Fibroblast of the aortic adventitia (primary cell): ENCODE results near the gene MAST2. TPM values are rescaled to one million over a fixed set of nuclear protein-coding genes. Genes with fewer than 3 reads are reported as not detected.
"Not testable (repeated sequence)": the region's sequence is repeated elsewhere in the genome, so short reads cannot be mapped to it uniquely, and the experiment has no call there.

Experiments used
- DNase-seq: peaks from one replicate; pipeline ENCODE4 v3.0.0-alpha.2; 2010; ENCODE audit warnings: low read depth
- H3K4me3 ChIP-seq: 2 replicates; pipeline ENCODE4 v1.5.1; 2011; ENCODE audit warnings: low read depth, mild to moderate bottlenecking, control low read depth, low read length, moderate library complexity
- CTCF ChIP-seq: IDR thresholded peaks from 2 replicates; pipeline ENCODE4 v1.5.1; 2011; ENCODE audit warnings: mild to moderate bottlenecking, low read length, control low read depth, inconsistent platforms; ENCODE audit not compliant: insufficient read depth
- total RNA-seq: library from RNA; depleted of rRNA; stranded (reverse); fragments of >200 nt; gene quantifications from 2 replicates; pipeline ENCODE4 v1.2.3, GENCODE V29; 2012; ENCODE audit warnings: low replicate concordance

MAST2 gene
- total RNA-seq, 1 donor: 28.3 TPM

GRCh38 chr1:45827256-45827655 lies 23.8 kb downstream of the MAST2 start:
- no peak for DNase-seq
- no peak for TF ChIP-seq CTCF
- no peak overlapping the region for H3K4me3 ChIP-seq

- DNase-seq: no peak
- no peak for TF ChIP-seq CTCF
- no peak overlapping the region for H3K4me3 ChIP-seq
These were observed 25.4 kb downstream of the MAST2 start for GRCh38 chr1:45828841-45829240.

GRCh38 chr1:45833361-45833760 lies 29.9 kb downstream of the MAST2 start:
- DNase-seq: no peak
- no peak for TF ChIP-seq CTCF
- no peak overlapping the region for H3K4me3 ChIP-seq

- no peak for DNase-seq
- no peak for TF ChIP-seq CTCF
- no peak overlapping the region for H3K4me3 ChIP-seq
These were observed 31.3 kb downstream of the MAST2 start for GRCh38 chr1:45834689-45835088.

GRCh38 chr1:45836451-45836850 lies 33.0 kb downstream of the MAST2 start:
- no peak for TF ChIP-seq CTCF
- H3K4me3 ChIP-seq: no peak overlapping the region
- DNase-seq: no peak

- not testable (repeated sequence) for H3K4me3 ChIP-seq, DNase-seq
These were observed 33.4 kb downstream of the MAST2 start for GRCh38 chr1:45836861-45837260.

- H3K4me3 ChIP-seq, DNase-seq: not testable (repeated sequence)
These were observed 34.9 kb downstream of the MAST2 start for GRCh38 chr1:45838322-45838721.

- H3K4me3 ChIP-seq: no peak overlapping the region
- TF ChIP-seq CTCF: no peak
- DNase-seq: peak; percentile 25
These were observed 37.3 kb downstream of the MAST2 start for GRCh38 chr1:45840704-45841103.
